GM11168 (cell line): ENCODE data around the gene GPR4.
"Not testable (repeated sequence)": the region's sequence is repeated elsewhere in the genome, so short reads cannot be mapped to it uniquely, and the experiment has no call there.

Source experiments
- in situ Hi-C: fragments of 300-500 bp; cut with MboI; formaldehyde crosslinking; loops from one replicate; pipeline ENCODE4 v1.12.0; 2022; ENCODE audit warnings: low sequenced_read_pairs; ENCODE audit not compliant: unreplicated experiment

The GPR4 gene

DNA sequence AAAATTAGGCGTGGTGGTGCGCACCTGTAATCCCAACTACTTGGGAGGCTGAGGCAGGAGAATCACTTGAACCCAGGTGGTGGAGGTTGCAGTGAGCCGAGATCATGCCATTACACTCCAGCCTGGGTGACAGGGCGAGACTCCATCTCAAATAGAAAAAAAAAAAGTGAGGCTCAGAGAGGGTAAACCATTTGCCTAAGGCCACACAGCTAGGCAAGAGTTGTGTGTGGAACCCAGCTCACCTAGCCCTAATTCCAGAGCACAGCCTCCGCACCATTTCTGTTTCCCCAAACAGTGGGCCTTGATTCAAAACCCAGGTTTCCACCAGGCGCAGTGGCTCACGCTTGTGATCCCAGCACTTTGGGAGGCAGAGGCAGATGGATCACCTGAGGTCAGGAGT lies 26.2 kb upstream of the GPR4 start:
- in situ Hi-C loops, result not testable (repeated sequence)

DNA sequence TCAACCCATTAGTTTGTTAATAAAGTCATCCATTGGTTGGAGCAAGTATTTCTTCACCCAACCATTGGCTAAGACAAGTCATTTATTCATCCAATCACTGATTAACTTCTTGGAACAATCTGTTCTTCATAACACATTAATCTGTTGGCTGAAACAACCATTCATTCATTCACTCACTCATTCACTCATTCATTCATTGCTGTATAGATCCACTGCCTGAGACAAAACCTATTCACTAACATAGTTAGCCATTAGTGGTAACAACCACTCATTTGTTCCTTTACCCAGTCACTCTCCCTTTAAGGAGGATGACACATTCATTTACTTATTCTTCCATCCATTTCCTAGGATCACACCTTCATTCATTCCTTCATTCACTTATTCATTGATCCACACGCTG lies 22.0 kb upstream of the GPR4 start:
- in situ Hi-C loops, result no loop called here

DNA sequence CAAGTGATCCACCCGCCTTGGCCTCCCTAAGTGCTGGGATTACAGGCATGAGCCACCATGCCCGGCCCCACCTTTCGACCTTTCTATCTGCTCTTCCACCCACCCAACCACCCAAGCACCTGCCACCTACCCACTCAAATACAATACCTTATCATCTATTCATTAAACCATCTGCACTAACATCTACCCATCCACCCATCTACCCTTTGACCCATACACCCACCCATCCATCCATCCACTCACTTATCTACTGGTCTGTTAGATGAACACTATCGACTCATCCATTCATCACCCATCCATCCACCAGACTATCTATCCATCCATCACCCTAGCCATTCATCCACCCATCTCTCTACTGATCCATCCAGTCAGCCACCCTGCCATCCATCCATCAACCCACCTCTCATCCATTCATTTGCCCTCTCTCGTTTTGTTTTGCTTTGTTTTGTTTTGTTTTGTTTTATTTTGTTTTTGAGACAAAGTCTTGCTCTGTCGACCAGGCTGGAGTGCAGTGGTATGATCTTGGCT lies 20.0 kb upstream of the GPR4 start:
- in situ Hi-C loops, result no loop called here

DNA sequence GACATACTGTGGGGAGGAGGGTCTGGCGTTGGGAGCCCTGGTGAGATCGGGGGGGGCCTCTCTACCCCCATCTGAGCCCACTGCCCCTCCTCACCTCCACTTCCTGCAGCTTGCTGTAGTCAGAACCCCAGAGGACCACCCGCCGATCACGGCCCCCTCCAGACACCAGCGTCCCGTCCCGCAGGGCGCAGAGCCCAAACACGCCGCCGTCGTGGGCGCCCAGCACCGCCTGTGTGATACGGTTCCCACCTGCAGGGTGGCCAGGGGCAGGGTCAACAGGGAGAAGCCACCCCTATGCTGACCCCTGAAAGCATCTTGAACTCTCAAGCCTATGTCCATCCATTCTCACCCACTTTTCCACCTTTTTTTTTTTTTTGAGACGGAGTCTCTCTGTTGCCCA lies 19.4 kb upstream of the GPR4 start:
- in situ Hi-C loops, result no loop called here

DNA sequence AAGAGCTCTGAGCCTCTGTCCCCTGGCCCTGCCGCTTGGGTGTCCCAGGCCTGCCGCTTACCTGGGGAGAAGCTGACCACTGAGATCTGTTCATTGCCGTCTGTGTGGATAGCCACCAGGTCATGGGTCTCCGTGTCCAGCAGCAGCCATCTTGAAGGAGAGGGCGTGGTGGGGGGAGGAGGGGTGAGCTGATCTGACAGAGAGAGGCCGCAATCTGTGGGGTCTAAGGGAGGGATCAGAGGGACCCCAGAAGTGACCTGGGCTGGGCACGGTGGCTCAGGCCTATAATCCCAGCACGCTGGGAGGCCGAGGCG lies 14.6 kb upstream of the GPR4 start:
- in situ Hi-C loops, result no loop called here

DNA sequence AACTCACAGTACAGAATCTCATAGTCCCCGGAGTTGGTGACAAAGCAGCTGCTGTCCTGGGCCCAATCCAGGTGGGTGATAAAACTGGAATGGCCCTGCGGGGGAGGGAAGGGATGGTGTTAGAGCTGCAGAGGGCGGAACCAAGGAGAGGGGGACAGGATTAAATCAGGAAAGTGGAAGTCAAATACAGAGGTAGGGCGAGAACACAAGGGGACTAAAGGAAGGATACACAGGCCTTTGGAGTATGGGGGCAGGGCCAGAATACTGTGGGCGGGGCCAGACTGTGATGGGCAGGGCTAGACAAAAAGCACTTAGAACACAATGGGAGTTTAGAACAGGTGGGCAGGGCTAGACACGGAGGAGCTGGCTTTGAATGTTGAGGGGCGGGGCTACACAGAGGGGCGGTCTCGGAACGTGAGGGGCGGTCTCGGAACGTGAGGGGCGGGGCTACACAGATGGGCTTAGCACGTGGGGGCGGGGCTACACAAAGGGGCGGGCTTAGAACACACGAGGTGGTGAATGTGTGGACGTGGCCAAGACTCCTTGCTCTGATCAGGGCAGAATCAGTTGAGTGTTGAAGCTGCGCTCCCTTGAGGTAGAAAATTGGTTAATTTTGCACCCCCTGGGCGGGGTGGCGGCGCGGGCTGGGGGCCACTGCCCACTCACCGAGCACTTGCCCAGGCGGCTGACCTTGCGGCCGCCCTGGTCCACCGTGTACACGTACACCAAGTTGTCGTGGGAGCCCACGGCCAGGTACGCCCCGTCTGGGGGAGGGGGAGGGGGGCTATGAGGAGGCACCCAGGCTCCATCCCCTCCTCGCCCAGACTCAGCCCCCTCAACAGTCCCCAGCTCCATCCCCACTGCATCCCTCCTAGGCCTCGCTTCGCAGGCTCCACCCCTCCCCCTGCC lies 14.0 kb upstream of the GPR4 start:
- in situ Hi-C loops, result no loop called here

DNA sequence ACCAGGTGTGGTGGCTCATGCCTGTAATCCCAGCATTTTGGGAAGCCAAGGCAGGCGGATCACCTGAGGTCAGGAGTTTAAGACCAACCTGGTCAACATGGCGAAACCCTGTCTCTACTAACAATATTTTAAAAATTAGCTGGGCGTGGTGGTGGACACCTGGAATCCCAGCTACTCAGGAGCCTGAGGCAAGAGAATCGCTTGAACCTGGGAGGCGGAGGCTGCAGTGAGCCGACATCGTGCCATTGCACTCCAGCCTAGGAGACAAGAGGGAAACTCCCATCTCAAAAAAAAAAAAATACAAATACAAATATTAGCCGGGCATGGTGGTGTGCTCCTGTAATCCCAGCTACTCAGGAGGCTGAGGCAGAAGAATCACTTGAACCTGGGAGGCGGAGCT lies 13.0 kb upstream of the GPR4 start:
- in situ Hi-C loops, result not testable (repeated sequence)

DNA sequence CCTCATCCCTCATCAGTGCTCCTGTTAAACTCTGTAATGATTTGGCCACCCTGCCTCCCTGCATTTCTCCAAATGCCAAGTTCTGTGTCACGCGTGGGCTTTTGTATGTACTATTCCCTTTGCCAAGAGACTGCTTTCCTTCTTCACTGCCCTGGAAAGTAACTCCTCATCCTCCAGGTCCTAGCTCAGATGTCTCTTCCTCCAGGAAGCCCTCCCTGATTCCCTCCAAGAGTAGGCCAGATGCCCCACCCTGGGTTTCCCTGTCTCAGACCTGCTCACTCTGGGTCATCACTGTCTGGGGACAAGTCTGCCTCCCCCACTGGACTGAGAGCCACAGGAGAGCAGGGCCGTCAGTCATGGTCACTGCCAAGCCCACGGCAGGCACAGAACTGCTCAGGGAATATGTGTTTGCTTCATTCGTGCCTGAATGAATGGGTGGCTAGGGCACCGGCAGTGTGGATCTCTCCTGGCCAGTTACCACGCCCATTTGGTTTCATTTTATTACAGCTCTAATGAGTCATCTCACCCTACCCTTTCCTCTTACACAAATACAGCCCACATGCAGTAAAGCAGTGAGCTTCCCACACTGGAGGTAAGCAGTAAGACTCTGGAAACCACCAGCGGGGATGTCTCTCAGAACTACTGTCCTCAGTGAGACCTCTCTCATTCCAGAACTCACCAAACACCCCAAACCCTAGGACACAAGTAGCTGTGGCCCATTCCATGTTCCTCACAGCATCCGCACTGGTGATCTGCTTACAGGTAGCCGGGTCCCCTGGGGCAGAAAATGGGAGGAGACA lies 12.1 kb upstream of the GPR4 start:
- in situ Hi-C loops, result no loop called here

DNA sequence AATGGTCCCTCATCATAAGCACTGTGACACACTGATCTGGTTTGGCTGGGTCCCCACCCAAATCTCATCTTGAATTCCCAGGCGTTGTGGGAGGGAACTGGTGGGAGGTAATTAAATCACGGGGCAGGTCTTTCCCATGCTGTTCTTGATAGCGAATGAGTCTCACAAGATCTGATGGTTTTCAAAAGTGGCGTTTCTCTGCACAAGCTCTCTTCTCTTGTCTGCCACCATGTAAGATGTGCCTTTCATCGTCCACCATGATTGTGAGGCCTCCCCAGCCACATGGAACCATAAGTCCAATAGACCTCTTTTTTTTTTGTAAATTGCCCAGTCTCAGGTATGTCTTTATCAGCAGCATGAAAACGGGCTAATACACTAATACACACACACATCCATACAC lies 6.9 kb upstream of the GPR4 start:
- in situ Hi-C loops, result no loop called here

DNA sequence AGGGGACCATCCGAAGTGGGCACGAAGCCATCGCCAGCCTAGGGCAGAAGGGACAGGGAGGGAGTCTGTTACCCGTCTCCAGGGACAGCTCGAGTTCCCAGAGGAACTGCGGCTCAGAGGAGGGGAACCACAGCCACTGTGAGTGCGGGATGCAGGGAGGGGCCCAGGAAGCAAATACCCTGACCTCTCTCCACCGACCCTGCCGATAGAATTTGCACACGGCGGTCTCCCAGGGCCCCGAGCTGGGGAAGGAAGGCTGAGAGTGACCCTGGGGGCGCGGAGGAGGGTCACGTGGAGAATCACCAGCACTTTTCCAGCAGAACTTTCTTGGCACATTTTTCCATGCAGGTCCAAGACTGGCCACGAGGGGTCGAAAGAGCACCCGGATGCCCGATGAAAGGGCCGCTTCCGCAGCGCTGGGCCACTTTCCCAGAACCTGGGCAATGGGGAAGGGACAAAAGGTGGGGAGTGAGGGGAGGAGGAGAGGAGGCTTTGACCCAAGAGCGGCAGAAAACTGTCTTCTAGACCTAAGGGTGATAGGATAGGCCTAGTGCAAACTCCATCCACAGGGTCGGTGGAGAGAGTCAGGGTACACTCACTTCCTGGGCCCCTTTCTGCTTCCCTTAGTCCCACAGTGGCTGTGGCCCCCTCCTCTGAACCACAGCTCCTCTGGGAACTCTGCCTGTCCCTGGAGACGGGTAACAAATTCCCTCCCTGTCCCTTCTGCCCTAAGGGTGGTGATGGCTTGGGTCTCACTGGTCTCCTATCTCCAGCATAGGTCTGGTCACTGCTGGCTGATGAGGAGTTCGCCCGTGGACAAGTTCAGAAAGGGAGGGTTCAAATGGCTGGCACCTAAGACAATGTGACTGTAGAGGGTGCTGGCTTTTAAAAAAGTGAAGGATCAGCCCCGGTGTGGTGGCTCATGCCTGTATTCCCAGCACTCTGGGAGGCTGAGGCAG lies 5.3 kb upstream of the GPR4 start:
- in situ Hi-C loops, result no loop called here

DNA sequence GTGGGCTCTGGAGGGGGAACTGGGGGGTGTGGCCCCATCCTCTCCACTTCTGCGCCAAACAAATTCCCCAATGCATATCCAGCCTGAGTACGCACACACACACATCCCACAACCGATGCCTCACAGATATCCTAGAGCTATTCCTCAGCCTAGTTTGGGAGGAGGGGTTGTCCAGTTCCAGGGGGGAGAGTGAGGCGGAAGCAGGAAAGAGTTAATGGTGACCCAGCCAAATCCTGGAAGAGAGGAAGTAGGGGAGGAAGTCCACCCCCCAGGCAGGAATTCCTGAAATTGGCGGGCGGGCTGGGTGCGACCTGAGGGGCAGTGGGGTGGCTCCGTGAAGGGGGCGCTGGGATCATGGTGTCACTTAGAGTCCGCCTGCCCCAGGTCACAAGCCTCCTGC lies 897 bp downstream of the GPR4 start:
- in situ Hi-C loops, result no loop called here

DNA sequence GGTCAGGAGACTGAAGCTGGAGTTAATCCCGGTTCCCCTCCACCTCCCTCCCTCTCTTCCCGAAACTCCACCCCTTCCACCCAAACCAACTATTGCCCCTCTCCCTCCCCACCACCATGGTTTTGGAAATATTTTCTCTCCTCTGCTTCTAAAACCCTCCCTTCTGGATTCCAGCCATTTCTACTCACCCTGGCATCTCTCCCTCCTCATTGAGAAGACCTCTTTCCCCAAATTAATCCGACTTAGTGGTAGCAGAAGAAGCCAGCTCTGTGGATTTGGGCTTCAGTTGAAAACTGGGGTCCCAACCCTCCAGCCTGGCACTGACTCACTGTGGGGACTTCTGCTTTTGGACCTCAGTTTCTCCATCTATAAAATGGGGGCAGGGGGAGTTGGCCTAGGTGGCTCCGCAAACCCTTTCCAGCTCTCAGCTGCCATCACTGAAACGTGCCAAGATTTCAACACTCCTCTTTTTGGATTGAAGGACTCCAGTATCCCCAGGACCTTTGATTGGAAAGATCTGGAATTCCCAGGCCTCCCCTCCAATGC lies 1.6 kb downstream of the GPR4 start:
- in situ Hi-C loops, result no loop called here

DNA sequence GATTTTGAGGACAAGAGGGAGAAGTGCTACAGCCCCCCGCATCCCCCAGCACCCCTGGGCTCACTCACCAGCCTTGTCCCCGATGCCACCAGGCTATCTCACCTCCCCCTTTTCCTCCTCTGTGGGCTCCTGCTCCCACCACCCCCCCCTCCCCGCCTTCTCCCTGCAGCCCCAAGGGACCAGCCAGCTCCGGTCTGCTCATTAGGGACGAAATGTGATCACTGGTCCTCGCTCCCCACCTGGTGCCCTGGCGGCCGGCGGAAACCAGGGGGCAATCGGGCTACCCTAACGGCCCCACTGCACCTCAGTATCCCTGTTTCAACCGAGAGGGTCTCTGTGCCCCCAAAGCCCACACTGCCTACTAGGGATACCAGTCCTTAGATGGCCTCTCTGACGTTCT lies 2.7 kb downstream of the GPR4 start:
- in situ Hi-C loops, result no loop called here

DNA sequence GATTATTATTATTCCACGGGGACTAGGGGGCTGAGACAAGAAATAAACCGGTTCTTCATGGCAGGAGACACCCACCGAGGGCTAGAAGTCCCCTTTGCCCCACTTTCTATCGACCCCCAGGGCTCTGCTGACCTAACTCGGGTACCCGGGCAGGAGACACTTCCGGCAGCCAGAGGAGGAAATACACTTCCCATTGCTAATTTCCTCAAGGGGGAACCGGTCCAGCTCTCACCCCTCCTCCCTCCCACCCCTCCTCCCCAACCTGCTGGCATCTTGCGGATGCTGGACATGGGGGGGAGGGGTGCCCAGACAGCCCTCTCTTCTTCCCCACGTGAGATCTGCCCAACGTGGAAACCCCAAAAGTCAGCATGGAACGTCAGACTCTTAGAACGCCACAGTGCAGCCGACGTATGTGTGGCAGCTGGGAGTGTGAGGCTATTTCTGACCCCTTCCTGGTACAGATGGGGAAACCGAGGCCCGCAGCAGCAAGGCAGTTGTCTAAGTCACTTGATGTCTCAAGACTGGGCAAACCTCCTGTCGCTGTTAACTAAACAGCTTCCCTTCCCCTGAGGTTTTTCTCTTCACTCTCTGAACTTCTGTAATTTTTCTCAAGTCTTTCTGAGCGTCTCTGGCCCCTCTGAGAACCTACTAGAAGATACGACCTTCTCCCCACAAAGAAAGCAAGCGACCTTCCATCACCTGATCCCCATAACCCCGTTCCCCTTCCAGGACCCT lies 3.6 kb downstream of the GPR4 start:
- in situ Hi-C loops, result no loop called here

DNA sequence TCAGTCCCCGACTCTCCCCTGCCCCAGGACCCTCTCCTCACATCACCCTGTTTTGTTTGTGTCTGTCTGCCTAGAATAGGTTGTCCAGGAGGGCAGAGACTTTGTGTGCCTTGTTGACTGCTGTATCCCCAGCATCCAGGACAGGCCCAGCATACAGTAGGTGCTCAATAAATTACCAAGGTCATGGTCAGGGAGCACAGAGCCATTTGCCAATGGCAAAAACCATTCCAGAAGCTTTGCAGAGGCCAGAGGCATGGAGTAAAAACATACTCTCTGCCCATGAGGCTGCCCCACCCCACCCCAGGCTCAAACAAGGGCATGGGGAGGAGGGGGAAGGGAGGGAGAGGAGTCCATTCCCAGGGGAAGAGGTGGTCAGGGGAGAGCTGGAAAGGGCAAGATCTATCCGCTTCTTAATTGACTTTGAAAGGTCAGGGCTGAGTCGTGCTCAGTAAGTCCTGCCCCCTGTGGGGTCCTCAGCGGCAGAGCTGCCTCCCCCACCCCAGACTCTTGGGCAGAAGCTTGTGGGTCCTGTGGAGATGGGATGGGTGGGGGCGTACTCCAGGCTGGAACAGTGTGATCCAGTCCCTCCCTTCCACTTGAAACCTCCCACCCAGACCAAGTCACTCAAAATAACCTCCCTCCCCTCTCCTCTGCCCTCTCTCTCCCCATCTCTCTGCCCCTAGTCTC lies 4.4 kb downstream of the GPR4 start:
- in situ Hi-C loops, result no loop called here

DNA sequence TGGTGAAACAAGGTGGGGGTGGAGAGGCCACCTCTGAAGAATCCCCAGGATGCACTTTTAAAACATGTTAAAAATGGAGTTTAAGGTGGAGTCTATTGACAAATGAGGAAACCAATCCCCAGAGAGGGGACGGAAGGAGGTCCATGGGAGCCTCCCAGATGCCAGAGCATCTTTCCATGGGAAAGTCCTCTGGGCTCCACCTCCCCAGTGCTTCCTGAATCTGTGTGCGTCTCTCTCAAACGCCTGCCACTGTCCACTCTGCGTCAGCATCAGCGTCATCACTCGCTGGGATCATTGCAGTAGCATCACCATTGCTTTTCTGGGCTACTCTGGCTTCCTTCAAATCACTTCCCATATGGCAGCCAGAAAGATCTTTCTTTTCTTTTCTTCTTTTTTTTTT lies 6.2 kb downstream of the GPR4 start:
- in situ Hi-C loops, result no loop called here

DNA sequence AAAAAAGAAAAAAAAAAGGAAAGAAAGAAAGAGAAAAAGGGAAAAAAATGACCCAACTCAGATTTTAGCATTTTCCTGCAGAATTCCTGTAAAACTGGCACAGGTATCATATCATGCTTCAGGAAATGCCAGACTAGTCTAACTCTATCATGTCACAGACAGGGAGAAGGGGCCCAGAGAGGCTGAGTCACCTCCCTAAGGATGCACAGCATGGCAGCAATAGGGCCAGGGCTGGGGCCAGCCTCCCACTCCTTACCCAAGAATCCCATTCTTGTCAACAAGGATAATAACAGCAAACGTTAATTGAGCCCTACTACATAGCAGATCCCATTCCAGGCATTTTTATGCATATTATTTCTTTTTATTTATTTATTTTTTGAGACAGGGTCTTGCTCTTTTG lies 8.5 kb downstream of the GPR4 start:
- in situ Hi-C loops, result no loop called here

DNA sequence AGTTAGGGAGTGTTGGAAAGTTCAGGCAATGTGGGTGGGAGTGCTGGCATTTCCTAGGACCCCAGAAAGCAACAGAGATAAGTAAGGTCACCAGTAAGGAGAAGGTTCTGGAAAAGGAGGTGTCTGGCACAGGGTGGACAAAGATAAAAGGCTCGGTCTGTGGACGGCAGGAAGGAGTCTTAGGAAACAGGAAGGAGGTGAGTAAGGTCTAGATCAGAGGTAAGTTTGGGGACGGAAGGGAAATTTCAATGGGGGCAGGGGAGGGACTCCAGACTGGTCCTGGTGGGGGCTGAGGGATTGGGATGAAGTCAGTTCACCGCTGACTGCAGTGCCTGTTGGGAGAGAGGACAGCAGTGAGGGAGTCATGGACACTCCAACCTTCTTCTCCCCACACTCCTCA lies 9.6 kb downstream of the GPR4 start:
- in situ Hi-C loops, result no loop called here

DNA sequence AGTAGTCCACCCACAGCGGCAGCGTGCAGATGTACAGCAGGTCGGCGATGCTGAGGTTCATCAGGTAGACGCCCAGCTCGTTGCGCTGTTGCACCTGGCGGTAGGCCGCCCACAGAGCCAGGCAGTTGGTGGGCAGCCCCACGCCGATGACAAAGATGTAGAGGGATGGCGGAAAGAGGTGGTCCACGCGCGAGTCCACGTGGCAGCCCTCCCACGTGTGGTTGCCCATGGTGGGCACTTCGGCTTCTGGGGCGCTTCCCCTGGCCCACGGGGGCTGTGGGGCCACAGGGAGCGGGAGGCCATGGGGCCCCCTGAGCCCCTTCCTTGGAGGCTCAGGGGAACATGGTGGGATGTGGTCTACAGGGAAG lies 10.4 kb downstream of the GPR4 start:
- in situ Hi-C loops, result no loop called here
